Stimulated activated CD8-positive, alpha-beta memory T cell treated with anti-CD3 and anti-CD28 coated beads, Interleukin-4, amount 100 ng/mL, for 1 hour (primary cell): ENCODE data around the gene RHO.
"Not testable (repeated sequence)": the region's sequence is repeated elsewhere in the genome, so short reads cannot be mapped to it uniquely, and the experiment has no call there.

ENCODE experiments used
- DNase-seq, 2 donors: peaks; one replicate each; pipeline ENCODE4 v3.0.0-alpha.2; 2020; ENCODE audit warnings: low read depth in 2 of 2, low spot score in 1 of 2

Gene RHO

DNA sequence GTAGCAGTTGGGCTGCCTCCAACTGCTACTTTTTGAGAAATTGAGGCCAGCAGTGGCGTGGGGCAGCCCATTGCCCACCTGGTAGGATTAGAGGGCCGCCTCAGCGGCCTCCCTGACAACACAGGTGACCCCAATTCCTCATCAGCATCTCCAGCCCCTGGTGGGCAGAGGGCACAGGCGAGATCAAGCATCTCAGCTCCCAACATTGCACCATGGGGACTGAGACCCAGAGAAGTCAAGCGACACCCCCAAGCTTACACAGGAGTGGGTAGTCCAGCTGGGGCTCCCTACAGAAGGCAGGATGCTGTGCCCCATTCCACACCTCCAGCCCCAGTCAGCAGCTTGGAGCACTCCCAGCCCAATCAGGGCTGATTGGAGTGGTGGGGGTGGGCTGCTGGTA lies 14.3 kb downstream of the RHO start:
- DNase-seq = no peak

DNA sequence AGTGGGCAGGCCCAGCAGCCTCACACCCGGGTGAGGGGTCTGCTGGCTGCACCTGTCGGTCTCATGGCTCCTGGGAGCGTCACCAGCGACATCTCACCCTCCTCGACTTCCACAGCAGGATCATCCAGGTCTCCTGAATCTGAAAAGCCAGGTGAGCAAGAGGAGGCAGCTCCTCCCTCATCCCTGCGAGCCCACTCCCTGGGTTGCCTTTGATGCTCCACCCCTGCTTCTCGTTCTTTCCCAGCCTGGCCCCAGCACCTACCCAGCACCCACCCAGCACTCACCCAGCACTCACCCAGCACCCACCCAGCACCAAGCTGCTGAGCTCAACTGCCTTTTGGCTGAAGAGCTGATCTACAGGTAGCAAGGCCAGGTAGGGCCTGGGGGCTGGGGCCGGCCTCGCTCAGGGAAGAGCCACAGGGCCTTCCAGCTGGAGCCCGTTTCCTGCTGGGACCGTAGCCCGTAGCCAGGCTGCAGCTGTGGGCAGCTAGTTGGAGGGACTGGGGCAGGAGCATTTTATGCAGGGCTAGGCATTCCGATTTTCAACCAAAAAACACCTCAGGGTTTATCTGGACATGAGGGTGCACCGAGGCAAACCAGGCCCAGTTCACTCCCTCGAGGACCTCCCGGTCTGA lies 14.8 kb downstream of the RHO start, which contains the start of gene H1-8:
TSS of gene H1-8 (plus strand) at position 20 of the 635 bp plus-strand sequence. CDS start at position 64, 44 bp downstream.
- no peak for DNase-seq

DNA sequence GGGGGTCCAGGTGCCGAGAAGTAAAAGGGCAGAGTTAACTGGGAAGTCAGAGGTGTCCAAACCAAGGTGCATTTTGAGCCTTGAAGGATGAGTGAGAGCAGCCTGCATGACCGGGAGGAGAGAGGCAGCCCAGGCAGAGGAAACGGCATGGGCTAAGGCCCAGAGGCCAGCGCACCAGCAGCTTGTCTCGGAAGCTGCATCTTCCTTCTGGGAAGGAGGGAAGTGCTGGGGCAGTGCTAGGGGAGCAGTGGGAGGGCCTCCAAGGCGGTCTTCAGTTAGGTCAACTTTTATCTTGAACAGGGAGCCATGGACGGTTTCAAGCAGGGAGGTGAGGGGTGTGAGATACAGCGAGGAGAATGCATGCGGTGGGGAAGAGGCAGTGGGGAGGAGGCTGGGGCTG lies 15.6 kb downstream of the RHO start:
- no peak for DNase-seq

DNA sequence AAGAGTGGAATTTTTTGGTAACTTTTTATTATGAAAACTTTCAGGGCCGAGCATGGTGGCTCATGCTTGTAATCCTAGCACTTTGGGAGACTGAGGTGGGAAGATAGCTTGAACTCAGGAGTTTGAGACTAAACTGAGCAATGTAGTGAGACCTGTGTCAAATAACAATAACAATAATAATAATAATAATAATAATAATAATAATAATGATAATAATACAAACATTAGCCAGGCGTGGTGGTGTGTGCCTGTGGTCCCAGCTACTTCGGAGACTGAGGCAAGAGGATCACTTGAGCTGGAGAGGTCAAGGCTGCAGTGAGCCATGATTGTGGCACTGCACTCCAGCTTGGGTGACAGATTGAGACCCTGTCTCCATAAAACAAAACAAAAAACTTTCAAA lies 17.5 kb downstream of the RHO start:
- not testable (repeated sequence) for DNase-seq

DNA sequence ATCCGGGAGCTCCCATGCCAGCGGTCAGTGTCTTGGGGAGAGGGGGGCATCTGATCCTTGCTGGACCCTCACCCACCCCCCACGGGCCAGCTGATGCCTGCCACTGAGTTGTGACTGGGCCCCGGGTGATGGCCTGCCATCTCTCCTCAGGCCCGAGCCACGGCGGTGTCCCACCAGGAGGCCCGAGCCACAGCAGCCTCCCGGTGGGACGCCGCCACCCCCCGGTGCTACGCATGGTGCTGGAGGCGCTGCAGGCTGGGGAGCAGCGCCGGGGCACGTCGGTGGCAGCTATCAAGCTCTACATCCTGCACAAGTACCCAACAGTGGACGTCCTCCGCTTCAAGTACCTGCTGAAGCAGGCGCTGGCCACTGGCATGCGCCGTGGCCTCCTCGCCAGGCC lies 18.8 kb downstream of the RHO start:
- no peak for DNase-seq

DNA sequence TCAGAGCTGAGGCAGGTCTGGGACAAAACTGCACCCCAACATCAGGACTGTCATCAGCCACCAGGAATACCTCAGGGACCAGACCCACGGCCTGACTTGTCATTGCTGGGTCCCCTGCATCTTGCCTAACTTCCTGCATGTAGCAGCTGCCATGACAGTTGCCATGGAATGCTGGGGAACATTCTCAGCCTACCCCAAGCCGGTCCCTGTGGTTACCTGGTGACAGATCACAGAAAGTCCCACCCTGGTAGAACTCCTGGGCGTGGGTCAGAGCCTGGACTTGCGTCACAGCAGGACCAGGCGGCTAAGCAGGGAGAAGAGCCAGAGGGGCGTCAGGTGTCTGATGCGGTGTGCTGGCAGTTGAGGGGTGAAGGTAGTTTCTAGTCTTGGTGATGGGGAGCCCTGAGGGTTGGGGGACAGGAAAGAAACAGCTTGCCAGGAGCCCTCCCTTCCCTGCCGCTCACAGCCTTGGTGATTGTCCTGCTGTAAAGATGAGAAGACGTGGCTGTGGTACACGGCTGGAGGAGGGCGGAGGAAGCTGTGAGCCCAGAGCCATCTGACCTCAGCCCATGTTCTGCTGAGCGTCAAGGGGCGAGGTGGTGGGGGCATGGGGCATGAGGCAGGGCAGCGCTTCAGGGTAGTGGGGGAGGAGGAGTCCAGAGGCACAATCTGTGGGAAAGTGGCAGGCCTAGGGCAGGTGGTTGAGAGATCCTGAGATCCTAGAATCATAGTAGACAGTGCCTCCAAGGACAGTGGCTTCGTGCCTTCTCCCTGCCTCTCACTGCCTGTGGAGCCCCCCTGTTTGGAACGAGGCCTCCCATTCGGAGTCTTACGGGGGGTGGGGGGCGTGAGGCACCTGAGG lies 19.9 kb downstream of the RHO start:
- no peak for DNase-seq

DNA sequence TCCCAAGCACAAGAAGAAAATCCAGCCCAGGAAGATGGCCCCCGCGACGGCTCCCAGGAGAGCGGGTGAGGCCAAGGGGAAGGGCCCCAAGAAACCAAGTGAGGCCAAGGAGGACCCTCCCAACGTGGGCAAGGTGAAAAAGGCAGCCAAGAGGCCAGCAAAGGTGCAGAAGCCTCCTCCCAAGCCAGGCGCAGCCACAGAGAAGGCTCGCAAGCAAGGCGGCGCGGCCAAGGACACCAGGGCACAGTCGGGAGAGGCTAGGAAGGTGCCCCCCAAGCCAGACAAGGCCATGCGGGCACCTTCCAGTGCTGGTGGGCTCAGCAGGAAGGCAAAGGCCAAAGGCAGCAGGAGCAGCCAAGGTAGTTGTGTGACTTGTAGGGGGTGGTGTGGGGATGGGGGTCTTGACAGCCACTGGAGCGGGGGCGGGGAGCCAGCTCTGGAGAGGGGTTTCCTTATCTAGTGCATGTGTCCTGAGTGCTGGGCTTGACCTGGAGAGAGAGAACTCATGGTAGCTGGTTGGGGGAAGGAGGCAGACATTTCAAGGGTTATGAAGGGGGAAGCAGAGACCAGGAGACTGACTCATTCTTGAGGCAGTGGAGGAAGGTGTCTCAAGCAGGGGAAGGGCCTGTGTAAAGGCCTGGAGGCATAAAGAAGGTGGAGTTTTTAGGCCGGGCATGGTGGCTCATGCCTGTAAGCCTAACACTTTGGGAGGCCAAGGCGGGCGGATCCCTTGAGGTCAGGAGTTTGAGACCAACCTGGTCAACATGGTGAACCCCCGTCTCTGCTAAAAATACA lies 20.8 kb downstream of the RHO start:
- no peak for DNase-seq

DNA sequence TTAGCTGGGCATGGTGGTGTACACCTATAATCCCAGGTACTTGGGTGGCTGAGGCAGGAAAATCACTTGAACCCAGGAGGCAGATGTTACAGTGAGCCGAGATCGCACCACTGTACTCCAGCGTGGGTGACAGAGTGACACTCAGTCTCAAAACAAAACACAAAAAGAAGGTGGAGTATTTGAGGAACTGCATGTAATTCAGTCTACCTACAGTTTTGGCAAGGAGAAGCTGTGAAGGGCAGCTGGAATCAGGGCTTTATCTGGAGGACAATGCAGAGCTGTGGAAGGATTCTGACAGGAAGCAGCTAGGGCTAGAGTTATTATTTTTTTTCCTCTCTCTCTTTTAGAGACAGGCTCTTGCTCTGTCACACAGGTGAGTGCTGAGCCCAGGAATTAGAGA lies 21.4 kb downstream of the RHO start:
- DNase-seq = no peak

DNA sequence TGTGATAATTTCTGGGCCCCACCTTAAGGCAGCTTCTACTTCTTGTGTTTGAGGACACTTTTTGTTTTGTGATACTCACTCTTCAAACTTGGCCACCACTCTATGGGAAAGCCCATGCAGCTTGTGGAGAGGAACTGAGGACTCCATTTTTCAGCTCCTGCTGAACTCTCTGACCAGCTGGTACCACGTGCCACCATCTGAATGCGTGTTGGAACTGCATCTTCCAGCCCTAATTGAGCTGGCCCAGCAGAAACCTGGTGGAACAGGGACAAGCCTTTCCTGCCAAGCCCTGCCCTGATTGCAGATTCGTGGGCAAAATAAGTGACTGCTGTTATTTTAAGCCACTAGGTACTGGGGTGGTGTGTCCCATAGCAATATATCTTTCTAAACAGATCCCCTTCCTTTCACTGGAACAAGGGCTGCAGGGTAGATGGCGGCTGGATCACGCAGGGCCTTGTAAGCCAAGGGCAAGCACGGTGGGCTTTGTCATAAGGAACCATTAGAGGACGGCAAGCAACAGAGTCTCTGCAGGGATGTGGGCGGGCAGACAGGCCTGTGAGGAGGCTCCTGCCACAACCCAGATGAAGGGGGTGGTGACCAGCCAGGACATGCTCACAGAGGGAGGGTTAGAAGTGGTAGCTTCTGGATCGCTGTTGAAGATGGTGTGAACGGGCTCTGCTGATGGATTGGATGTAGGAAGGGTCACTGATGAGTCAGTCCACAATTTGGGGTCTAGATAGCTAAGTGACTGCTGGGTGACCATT lies 24.0 kb downstream of the RHO start:
- DNase-seq = no peak

DNA sequence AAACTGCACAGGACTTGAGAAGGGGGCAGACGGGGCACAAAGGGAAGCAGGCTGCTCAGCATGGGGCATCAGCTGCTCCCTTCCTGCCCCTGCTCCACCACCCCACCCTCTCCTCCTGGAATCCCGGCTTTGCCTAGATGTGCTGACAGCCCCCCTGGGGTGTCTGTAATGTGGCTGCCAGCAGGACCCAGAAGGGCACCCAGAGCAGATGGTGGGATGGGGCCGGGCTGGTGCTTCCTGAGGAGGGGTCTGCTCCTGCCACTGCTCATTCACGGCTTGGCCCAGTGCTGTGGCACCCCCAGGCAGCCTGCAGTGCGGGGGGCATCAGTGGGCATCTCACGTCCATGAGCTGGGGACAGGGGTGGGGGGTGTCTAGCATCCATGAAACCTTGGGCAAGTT lies 24.7 kb downstream of the RHO start:
- DNase-seq = no peak

DNA sequence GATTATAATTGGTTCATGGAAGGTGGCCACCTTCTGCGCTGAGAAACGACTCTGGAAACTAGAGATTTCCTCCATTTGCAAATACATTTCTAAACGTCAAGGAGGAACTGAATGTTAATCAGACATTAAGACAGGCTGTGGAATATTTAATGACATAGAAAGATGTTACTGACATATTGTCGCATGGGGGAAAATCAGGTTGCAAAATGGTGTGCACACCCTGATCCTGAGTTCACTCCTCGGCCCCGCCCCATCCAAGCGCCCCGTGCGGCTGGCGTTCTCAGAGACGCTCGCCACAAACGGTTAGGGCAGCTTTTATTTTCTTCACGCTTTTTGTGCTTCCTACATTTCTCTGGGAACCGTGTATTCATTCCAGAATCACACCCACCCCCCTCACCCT lies 25.3 kb downstream of the RHO start:
- no peak for DNase-seq

DNA sequence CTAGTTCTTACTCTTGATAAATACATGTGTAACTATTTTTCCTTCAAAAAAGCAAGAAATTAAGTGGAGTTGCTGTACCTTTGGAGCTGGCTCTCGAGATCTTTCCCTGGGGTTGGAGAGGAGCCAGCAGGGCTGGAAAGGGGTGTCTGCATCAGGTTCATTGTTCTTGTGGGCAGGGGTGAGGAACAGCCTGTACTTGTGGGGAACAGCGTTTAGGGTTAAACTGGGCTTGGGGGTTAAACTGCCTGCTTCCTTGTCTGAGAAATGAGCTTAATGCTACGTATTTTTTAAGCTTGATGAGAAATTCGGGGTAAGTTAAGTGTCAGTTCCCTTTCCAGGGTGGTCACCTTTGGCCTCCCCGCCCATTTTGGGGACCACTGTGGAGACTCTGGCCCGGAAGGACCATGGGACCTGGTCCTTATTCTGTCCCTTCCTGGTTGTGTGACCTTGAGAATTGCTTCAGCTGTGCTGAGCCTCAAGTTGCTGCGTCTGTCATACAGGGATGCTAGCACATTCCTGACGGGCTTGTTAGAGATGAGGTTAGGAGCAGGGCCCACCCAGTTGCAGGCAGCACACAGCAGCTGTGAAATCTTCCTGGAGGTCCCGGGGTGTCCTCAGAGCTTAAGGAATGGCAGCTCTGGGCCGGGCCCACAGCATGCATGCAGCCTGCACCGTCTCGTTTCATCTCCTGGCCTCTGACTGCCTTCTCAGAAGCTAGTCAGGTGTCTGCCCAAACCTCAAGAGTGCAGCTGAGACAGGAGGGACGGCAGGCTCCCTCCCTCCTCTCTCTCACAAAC lies 26.1 kb downstream of the RHO start:
- DNase-seq = no peak

DNA sequence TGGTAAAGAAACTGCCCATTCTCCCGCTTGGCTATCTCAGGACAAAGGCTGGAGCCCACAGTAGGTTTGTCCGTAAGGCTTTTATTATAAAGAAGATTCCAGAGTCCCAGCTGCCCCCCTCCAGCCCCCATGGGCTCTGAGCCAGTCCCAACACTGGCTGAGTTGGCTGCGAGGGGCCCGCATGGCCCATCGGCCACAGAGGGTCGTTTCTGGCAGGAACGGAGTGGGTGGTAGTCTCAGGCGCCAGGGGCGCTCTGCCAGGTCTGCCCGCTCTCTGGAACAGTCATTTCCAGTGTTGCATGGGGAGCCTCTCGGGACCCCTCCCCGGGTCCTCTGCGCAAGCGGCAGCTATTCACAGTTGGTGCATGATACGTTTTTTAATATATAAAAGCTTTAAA lies 26.7 kb downstream of the RHO start:
- no peak for DNase-seq

DNA sequence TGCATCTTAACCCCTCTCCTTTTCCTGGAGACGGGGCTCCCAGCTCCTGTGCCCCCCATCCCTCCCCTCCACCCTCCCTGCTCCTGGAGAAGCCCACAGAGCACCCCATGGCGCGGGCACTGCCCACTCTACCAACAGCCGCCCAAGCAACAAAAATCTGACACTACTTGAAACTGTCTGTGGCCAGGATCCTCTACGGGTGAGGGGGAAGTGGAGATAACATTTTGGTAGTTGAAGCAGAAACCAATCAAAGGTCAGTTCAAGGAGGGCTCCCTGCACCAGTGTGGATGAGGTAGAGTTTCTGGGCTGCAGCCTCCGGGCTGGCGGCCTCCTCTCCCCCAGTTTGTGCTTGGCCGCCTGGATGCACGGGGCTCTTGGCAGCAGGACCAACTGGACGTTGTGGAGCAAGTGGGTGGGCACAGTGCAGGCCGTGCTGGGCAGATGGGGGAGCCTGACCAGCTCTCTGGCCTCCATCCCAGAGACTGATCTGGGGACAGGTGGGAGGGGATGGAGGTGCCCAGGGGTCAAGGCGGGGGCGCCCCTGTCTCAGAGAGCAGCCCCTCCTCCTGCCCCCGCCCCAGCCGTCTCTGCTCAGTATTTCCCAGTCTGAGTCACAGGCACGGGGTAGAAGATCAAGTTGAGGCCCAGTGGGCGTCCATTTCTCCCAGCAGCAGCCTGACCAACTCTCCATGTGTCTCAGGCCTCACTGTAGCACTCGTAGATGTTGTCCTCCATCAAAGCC lies 27.3 kb downstream of the RHO start:
- no peak for DNase-seq

DNA sequence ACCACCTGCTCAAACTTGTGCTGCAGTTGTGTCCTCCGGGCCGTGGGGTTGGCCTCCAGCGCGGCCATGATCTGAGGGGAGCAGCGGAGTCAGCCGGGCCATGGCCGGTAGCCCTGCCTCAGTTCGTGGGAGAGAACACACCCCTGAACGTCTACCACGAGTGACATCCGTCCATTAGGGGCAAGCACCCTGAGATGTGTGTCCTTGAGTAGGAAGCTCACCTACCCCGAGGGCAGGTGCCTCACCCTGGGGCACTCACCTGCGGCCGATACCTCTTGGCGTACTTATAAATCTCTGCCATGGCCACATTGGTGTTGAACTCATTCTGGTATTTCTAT lies 27.9 kb downstream of the RHO start:
- no peak for DNase-seq

DNA sequence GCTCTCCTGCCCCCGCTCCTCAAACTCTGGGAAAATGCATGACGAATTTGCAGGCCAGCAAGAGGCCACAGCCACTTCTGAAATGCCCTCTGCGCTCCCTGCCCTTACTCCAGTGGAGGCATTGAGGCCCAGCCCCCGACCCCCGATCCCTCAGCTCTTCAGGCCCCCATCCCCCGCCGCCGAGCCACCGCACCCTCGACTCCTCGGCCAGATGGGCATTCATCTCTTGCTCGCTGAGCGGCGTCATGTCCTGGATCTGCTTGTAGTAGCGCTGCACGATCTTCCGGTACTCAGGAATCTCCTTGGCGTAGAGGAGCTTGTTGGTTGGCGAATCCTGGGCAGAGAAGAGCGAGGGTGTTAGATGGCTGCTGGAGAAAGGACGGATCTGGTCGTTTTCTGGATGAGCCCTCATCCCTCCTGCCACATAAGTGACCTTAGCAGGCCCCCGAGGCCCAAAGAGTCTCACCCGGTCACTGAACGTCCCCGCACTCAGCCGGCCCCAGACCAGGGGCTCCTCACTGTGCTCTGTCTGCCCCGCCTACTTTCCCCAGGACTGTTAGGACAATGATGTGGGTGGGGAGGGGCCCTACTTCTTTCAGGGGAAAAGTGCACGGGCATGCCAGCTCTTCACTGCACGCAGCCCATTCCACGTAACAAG lies 28.6 kb downstream of the RHO start:
- DNase-seq = no peak

DNA sequence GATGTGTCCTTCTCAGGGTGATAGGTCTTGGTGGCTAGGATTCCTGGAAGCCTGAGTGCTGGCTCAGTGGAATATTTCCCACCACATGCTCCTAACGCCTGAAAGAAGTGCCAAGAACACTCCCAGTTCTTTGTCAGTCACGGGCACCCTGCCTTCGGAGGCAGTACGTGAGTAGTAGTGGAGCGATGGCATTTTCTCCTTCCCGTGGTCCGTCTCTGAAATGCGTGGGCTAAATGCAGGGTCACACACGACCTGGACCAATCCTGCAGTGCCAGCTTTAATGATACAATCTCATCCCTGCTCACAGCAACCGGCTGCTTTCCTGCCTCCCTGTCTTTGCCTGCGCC lies 29.1 kb downstream of the RHO start:
- no peak for DNase-seq

DNA sequence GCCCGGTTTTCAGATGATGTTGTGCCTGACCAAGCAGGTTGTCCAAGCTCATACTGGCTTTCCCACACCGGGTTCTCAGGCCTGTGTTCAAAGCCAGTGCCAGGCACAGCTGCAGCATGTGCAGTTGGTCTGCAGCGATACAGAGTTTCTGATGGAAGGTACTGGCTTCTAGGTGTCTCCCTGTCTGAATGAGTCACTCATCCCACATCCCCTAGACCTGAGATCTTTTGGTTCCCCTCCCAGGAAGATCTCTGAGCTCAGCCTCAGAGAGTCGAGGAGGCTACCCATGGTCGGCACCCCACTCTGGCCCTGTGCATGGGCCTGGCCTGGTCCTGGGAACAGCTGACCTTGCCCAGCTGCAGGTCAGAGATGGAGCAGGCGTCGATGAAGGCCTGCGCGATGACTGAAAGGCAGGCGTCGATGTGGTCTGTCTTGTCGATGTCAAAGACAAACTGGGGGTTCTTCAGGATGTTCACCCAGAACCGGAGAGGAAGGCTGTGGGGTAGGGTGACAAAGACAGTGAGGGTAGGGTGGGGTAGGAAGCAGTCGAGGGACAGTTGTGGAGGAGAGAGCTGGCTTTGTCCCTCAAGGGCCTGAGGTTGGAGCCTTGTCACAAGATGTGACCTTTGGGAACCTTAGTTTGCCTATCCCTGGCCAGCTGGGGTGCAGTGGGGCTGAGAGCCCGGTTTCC lies 29.8 kb downstream of the RHO start:
- DNase-seq = no peak
